Stimulated activated CD8-positive, alpha-beta memory T cell treated with anti-CD3 and anti-CD28 coated beads, Interleukin-4, amount 100 ng/mL, for 24 hours (primary cell): ENCODE data around the gene CEBPG.

Source experiments
- DNase-seq: peaks from one replicate; pipeline ENCODE4 v3.0.0-alpha.2; 2020; ENCODE audit warnings: low read depth

CEBPG gene

DNA sequence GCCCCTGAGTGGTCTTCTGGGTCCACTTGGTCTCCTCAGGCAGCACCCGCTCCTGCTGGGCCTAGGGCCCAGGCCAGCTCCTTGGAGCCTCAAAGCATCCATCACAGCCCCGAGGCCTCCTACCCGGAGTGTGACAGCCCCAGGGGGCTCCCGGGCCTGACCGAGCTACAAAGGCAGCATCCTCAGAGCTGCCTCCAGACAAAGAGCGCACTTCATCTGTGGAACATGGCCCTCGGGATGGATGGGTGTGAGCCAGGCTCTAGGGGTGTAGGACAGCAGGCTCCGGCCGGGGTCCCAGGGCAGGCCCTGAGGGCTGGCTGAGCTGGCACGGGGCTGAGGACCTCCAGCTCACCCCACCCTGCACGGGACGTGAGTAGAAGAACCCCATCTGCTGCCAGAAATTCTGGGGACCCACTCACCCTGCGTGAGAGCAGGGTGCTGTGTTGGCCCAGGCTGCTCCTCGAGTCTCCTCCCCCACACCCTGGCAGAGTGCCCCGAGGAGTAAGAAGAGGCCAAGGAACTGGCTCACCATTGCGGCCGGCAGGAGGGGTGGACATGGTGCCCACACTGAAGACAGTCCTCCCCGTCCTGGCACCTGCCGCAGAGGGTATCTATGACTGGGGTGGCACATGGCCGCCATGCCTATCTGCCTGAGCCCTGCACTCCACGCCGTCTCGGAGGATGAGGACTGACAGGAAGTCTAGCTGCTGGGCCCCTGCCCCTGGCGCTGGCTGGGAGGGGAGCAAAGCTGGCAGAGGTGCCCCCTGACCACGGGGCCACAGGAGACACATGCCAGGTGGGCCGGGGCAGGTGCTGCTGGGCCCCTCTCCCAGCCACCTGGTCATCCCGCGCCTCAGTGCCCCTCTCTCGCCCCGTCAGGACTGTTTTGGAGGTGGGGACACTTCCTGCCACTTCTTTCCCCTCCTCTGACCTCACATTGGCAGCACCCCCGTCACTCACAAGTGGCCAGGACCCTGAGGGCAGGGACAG is 22.3 kb downstream of the CEBPG start:
- no peak for DNase-seq

DNA sequence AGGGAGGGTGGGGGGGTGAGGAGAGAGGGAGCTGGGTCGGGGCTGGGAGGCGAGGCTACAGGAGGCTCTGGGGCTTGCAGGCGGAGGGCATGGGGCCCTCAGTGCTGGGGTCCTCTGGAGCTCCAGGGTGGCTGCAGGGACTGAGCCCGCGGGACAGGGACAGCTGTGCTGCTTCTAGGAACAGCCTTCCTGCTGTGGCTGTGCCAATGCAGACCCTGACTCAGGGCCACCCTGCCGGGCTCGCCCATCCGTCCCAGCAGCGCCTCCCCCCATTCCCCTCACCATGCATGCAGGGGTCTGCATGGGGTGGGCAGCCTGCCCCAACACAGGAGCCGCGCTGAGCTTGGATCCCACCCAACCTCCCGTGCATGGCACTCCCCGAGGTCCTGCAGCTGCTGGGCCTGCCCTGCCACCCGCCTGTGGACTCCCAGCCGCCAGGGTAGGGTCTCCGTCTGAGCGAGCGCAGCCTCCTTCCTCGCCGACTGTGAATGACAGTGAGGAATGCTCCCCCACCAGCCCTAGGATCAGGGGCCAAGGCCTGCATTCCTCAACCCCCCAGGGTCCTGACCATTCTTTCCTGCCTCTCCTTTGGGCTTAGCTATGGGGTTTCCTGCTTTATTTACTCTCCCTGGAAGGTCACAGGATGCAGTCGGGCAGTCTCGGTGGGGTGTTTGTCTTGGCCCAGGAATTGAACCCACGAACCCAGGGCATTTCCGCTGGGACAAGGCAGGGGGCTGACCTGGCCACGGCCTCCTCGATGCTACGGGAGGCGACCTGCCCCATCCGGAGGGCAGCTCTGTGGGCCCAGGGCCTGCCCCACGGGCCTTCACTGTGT is 23.4 kb downstream of the CEBPG start:
- DNase-seq: no peak

GRCh38 chr19:33397536-33398360 is 24.2 kb downstream of the CEBPG start:
- no peak for DNase-seq

DNA sequence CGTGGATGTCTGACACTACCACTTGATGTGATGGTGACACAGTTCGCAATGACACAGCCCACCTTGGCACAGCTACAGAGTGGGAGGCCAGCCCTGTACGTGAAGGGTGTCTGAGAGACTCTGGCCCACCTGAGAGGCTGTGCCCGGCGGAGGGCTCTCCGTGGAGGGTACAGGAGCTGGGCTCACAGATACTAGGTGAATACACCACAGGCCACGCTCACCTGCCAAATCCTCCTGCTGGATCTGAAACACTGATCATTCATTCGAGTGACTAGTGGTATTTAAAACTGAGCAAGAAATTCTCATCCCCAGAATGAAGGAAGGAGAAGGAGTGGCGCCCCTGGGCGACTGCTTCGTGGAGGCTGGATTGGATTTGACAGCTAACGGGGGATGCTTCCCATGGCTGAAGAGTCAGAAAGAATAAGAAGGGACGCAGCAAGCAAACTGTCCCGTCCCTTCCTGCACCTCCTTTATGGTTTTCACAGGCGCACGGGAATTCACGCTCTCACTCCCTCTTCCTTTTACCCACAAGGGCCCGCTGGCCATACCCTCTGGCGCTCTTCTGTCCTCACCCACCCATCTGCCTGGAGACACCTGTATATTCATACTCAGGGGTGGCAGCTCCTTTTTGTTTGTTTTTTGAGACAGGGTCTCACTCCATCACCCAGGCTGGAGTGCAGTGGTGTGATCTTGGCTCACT is 25.0 kb downstream of the CEBPG start:
- no peak for DNase-seq

DNA sequence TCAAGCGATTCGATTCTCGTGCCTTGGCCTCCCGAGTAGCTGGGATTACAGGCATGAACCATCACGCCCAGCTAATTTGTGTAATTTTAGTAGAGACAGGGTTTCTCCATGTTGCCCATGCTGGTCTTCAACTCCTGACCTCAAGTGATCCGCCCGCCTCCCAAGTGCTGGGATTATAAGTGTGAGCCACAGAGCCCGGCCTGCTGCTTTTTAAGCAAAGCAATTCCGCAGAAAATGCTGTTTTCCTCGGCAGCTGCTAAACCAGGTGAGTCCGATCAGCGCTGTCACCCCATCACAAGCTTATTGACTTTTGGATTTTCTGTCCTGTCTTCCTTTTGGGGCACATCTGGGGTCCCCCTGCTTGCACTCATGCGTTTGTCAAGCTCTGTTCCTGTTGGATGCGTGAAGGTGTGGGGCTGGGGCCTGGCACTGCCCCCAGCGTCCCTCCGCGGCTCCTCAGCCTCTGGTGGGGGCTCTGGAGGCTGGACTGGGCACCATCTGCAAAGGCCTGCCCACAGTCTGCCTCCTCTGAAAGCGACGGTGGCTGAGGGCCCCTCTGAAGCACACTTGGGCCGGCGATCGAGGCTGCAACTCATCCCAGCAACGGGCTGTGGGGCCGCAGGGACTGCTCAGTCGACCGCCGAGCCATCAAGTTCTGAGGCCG is 25.7 kb downstream of the CEBPG start:
- no peak for DNase-seq

GRCh38 chr19:33399745-33400681 is 26.5 kb downstream of the CEBPG start:
- no peak for DNase-seq

DNA sequence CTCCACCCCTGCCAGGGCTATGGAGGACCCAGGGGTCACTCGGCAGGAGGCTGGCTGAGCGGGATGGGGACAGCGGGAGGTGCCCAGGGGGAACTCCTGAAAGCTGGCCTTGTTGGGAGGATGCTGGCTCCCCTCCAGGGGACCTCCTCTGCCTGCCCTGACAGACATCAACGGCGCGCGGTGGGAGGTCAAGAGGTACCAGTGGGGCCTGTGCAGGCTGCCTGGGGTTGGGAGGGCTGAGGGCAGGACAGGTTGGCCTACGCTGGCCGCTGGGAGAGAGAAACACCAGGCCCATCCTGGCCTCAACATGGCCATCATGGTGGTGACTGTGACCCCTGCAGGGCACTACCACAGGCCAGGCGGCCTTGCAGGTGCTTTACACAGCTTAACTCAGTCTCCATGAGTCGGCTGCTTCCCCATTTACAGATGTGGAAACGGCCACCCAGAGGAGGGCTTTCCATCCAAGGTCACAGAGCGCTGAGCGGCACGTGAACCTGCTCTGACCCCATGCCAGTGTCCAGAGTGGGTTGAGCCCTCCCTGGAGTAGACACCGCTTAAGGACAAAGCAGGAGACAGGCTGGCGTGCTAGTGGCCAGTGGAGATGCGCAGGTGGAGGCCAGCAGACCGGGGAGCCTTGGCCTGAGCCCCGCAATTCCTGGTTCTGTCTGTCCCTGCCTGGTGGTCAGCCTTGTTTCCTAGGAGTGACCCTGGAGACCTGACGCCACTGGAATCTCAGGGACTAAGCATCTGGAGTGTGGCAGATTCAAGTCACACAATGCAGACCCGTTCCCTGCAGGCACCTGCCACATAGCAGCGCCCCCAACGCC is 27.6 kb downstream of the CEBPG start:
- no peak for DNase-seq

- DNase-seq: no peak
Measured at GRCh38 chr19:33401683-33402420, 28.3 kb downstream of the CEBPG start.

DNA sequence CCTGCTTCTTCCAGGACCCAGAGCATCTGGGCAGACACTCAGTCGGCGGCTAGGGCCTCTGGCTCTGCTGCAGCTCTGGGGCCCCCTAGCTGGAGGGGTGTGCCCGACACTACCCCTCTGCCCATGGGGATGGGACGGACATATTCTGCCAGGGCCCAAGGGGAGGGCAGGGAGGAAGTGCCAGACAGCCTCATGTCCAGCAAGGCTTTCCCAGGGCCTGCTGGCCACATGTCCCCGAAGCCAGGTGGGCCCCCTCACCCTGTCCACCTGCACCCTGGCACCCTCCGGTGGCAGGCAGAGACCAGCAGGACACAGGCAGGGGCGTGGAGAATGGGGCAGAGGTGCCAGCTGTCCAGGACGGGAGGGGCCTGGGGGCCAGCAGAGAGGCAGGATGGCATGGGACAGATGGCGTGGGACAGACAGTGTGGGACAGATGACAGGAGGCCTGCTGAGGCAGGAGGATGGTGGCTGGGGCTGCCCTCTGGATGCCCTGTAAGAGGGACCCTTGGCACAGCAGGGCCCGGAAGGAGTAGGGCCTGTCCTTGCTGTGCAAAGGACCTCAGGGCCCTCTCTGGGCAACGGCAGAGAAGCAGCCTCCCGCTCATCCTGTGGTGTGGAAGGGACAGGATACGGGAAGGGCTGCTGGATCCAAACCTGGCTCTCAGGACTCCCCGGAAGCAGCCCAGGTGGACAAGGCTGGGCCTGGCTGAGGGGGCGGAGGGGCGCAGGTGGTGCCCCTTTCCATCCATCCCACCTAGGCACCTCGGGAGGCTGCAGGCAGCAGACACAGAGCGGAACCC is 29.1 kb downstream of the CEBPG start:
- DNase-seq: no peak

DNA sequence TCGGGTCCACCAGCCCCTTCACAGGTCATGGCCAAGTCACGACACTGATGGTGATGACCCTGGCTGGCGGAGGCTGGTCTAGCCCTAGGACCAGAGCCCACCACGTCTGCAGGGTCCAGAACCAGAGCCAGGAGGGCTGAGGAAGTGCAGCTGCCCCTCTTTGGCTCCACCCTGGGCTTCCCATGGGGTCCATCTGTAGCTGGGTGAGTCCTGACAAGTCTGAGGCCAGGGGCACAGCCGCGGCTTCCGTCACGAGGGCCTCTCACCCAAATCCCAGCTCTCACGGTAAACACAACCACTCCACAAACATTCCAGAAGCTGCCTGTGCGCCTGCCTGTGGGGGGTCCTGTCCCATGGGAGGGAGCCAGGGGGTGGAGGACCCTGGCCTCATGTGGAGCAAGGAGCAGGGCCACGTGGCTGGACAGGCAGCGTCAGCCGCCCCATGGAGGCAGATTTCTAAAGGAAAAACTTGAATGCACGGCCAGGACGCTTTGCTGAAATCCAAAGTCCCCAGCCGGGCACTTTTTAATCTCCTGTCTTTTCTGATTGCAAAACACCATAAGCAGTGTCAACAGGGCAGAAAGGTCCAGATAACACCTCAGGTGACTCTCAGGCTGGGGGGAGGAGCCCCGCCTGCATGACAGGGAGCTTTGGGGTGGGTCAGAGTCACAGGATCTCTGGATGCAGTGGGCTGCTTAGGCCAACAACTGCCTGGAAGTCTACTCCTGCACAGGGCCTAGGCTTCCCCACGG is 29.9 kb downstream of the CEBPG start:
- no peak for DNase-seq

GRCh38 chr19:33403973-33404304 is 30.4 kb downstream of the CEBPG start:
- no peak for DNase-seq

GRCh38 chr19:33404506-33405253 is 31.2 kb downstream of the CEBPG start:
- DNase-seq: no peak

- DNase-seq: no peak
Measured at GRCh38 chr19:33405254-33405552, 31.7 kb downstream of the CEBPG start.

DNA sequence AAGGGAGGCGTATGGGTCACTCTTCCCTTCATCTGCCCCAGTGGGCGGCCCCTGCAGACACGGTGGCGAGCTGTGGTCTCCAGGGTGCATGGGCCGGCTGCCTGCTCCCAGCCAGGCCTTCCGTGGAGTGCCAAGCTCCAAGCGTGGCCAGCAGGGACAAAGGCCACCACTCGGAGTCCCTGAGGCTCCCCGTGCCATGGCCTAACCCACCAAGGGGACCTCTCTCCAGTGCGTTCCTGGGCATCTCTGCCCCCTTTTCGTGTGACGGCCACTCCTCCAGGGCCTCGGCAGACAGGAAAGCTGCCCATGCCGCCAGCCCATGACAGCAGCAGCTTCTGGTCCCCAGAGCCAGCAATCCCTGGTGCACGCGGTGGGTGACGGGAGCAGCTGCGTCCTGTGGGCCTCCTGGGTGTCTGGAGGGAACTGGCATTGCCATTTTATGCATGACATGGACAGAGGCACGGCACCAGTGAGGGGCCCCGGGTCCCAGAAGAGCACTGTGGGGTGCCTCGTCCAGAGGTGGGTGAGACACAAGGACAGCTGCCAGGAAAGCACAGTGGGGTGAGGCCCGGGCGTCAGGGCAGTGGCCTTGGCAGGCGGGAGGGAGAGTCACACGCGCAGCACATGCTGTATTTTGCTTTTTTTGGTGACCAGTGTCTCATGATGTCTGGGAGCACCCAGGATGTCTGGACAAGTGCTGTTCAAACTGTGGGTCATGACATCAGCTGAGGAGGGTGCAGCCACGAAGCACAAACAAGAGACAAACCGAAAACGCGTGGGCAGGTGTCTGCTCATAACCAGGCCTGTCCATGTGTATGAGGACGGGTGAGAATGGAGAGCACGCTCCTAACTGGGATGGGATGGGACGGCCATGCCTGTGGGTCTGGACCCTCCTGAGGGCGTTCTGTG is 32.3 kb downstream of the CEBPG start:
- DNase-seq: no peak

- peak; percentile 58 for DNase-seq
Measured at GRCh38 chr19:33406521-33407139, 33.1 kb downstream of the CEBPG start.
